GM23248 (cell line): ENCODE measurements around the gene ST3GAL5. TPM values are rescaled to one million over a fixed set of nuclear protein-coding genes. Genes with fewer than 3 reads are reported as not detected.

Source experiments
- DNase-seq: peaks from one replicate; pipeline ENCODE4 v3.0.0-alpha.2; 2015
- H2AFZ ChIP-seq: fragments of 200-600 bp; sonication (generic); 2 replicates; pipeline ENCODE4 v1.6.1; 2016; ENCODE audit warnings: antibody characterized with exemption
- H3F3A ChIP-seq: fragments of 200-600 bp; sonication (generic); 2 replicates; pipeline ENCODE4 v1.6.1; 2016; ENCODE audit warnings: mild to moderate bottlenecking, antibody characterized with exemption, mixed run types; ENCODE audit not compliant: insufficient read depth
- H3K27ac ChIP-seq: fragments of 200-600 bp; sonication (generic); 2 replicates; pipeline ENCODE4 v1.5.1; 2016; ENCODE audit warnings: mild to moderate bottlenecking
- H3K27me3 ChIP-seq: fragments of 200-600 bp; sonication (generic); replicated peaks from 2 replicates; pipeline ENCODE4 v1.6.1; 2016; ENCODE audit warnings: mild to moderate bottlenecking; ENCODE audit not compliant: insufficient read depth
- H3K36me3 ChIP-seq: fragments of 200-600 bp; sonication (generic); 2 replicates; pipeline ENCODE4 v1.6.1; 2016; ENCODE audit warnings: low read depth, mild to moderate bottlenecking
- H3K4me1 ChIP-seq: fragments of 200-600 bp; sonication (generic); 2 replicates; pipeline ENCODE4 v1.6.1; 2016; ENCODE audit warnings: mild to moderate bottlenecking; ENCODE audit not compliant: insufficient read depth
- H3K4me2 ChIP-seq: fragments of 200-600 bp; sonication (generic); one replicate; pipeline ENCODE4 v1.6.1; 2016; ENCODE audit warnings: mild to moderate bottlenecking; ENCODE audit not compliant: unreplicated experiment
- H3K4me3 ChIP-seq: fragments of 200-600 bp; sonication (generic); 2 replicates; pipeline ENCODE4 v1.5.1; 2016; ENCODE audit warnings: mild to moderate bottlenecking
- H3K79me2 ChIP-seq: fragments of 200-600 bp; sonication (generic); 2 replicates; pipeline ENCODE4 v1.6.1; 2016; ENCODE audit warnings: mild to moderate bottlenecking; ENCODE audit not compliant: insufficient read depth
- H3K9ac ChIP-seq: fragments of 200-600 bp; sonication (generic); 2 replicates; pipeline ENCODE4 v1.6.1; 2016; ENCODE audit warnings: mild to moderate bottlenecking
- H3K9me2 ChIP-seq: fragments of 200-600 bp; sonication (generic); 2 replicates; pipeline ENCODE4 v1.6.1; 2016; ENCODE audit warnings: mixed run types, mild to moderate bottlenecking, moderate library complexity; ENCODE audit not compliant: insufficient read depth
- H3K9me3 ChIP-seq: fragments of 200-600 bp; sonication (generic); one replicate; pipeline ENCODE4 v1.6.1; 2017; ENCODE audit warnings: low read depth
- H4K20me1 ChIP-seq: fragments of 200-600 bp; sonication (generic); 2 replicates; pipeline ENCODE4 v1.6.0; 2016; ENCODE audit not compliant: insufficient read depth
- EZH2 ChIP-seq: fragments of 200-600 bp; sonication (generic); IDR thresholded peaks from 2 replicates; pipeline ENCODE4 v1.6.1; 2018; ENCODE audit warnings: antibody characterized with exemption, mild to moderate bottlenecking; ENCODE audit not compliant: insufficient read depth, poor library complexity, severe bottlenecking
- EZH2phosphoT487 ChIP-seq: fragments of 200-600 bp; sonication (generic); IDR thresholded peaks from 2 replicates; pipeline ENCODE4 v1.6.1; 2018; ENCODE audit warnings: antibody characterized with exemption, moderate library complexity, mild to moderate bottlenecking, low read depth; ENCODE audit not compliant: insufficient read depth
- WGBS, 2 experiments: methylation state at CpG; one replicate each; pipeline ENCODE4 v1.1.6; 2015 to 2017; ENCODE audit warnings: low lambda C conversion rate in 2 of 2, low coverage in 1 of 2; ENCODE audit errors: missing lambda C conversion rate in 2 of 2; 5-methylcytosine and 5-hydroxymethylcytosine counted together
- in situ Hi-C: fragments of 300-500 bp; cut with MboI; formaldehyde crosslinking; loops from 2 replicates; pipeline ENCODE4 v1.15.0; 2020
- polyA plus RNA-seq: library from polyadenylated mRNA; unstranded; fragments of >200 nt; fragmentation: Nextera tagmentation; extraction: Ambion mirVana; gene quantifications from 2 replicates; pipeline ENCODE4 v1.2.1, GENCODE V29; 2016
- total RNA-seq: library from RNA; depleted of rRNA; stranded (reverse); fragments of >200 nt; shearing (Covaris generic); gene quantifications from 2 replicates; pipeline ENCODE4 v1.2.3, GENCODE V29; 2014

ST3GAL5 gene
- total and polyA plus RNA-seq, 2 experiments from 2014 or later = 16.4 to 21.0 TPM

GRCh38 chr2:85871494-85872164, 17.2 kb downstream of the ST3GAL5 start:
- Histone ChIP-seq H4K20me1 (no peaks in the 10 kb centered on the region), H3K27ac (no peak overlapping the region), H3K27me3 (no peaks in the 10 kb centered on the region), H3K9me3 (no peaks in the 10 kb centered on the region), H3K4me2 (no peak overlapping the region), H3F3A (no peaks in the 10 kb centered on the region), H3K36me3 (no peaks in the 10 kb centered on the region), H2AFZ (no peak overlapping the region), H3K79me2 (peaks cover 67% of the 10 kb centered on the region), H3K9me2 (no peaks in the 10 kb centered on the region), H3K4me1 (no peaks in the 10 kb centered on the region), H3K4me3 (no peak overlapping the region), H3K9ac (no peak overlapping the region)
- TF ChIP-seq EZH2phosphoT487 = no peak
- TF ChIP-seq EZH2 = no peak
- in situ Hi-C loops = no loop called here
- WGBS, 2 experiments = 81 to 85% methylated on average over 6 of the region's 6 CpGs
- no peak for DNase-seq

- H2AFZ ChIP-seq = no peak overlapping the region
- no peaks in the 10 kb centered on the region for H3K36me3 ChIP-seq
- no peak for DNase-seq
- H3K4me2 ChIP-seq = no peak overlapping the region
- H3K27me3 ChIP-seq = no peaks in the 10 kb centered on the region
- H3K9ac ChIP-seq = no peak overlapping the region
- H3K79me2 ChIP-seq = peaks cover 43% of the 10 kb centered on the region
- no peaks in the 10 kb centered on the region for H3K9me3 ChIP-seq
- no peaks in the 10 kb centered on the region for H3K9me2 ChIP-seq
- 96 to 97% methylated on average over 9 of the region's 9 CpGs for WGBS, 2 experiments
- no peak overlapping the region for H3K4me3 ChIP-seq
- H3K4me1 ChIP-seq = 0 out of 2 replicates have a peak, but pooled peaks cover 6% of the 10 kb centered on the region
- H3K27ac ChIP-seq = no peak overlapping the region
- H3F3A ChIP-seq = no peaks in the 10 kb centered on the region
- H4K20me1 ChIP-seq = no peaks in the 10 kb centered on the region
- in situ Hi-C loops = no loop called here
- TF ChIP-seq EZH2phosphoT487 = no peak
- TF ChIP-seq EZH2 = no peak
These were observed 20.0 kb downstream of the ST3GAL5 start for GRCh38 chr2:85868822-85869221.

DNA sequence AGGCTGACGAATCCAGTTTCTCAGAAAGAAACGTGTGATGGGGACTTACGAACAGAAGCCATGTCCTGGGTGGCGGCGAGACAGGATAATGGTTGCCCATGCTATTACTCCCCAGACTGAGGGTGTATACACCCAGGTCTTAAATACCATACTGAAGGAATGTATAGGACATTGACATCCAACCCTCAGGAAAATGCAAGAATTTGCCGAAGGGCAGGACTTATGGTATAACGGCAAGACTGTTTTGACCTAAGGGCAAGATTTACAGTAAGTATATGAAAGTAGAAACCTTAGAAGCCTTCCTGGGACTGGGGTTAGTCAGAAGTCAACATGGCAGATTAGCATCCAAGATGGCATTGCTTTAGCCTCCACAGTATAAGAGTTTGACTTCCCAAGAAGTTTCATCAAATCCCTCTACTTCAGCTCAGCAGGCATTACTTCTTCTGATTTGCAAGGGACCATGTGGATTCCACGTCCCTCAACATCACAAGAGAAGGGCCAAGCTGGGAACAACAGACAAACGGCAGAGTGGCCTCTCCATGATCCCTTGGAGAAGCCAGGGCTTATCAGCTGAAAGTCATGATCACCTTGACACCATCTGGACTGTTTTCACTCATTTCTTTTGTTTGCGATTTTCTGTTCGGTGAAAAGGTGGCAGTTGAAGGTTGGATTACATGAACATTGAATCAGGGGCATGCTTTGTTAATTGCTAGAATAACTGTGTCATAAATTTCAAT, 21.1 kb downstream of the ST3GAL5 start:
- Histone ChIP-seq H3K4me2 (no peak overlapping the region), H3K27me3 (no peaks in the 10 kb centered on the region), H3K9me3 (no peaks in the 10 kb centered on the region), H3K4me1 (0 out of 2 replicates have a peak, but pooled peaks cover 6% of the 10 kb centered on the region), H3K9ac (no peak overlapping the region), H3K36me3 (no peaks in the 10 kb centered on the region; the same call in 1 of the 2 replicates), H3K27ac (no peak overlapping the region), H3K9me2 (no peaks in the 10 kb centered on the region), H4K20me1 (no peaks in the 10 kb centered on the region), H3K79me2 (peaks cover 32% of the 10 kb centered on the region), H2AFZ (no peak overlapping the region), H3F3A (no peaks in the 10 kb centered on the region), H3K4me3 (no peak overlapping the region)
- 91 to 93% methylated on average over 11 of the region's 11 CpGs for WGBS, 2 experiments
- DNase-seq = no peak
- no peak for TF ChIP-seq EZH2phosphoT487
- TF ChIP-seq EZH2 = no peak
- in situ Hi-C loops = no loop called here

- Histone ChIP-seq H3K4me1 (0 out of 2 replicates have a peak, but pooled peaks cover 6% of the 10 kb centered on the region), H2AFZ (no peak overlapping the region), H3K9ac (no peak overlapping the region), H3F3A (no peaks in the 10 kb centered on the region), H3K4me3 (no peak overlapping the region), H3K9me2 (no peaks in the 10 kb centered on the region), H3K4me2 (no peak overlapping the region), H3K9me3 (no peaks in the 10 kb centered on the region), H4K20me1 (no peaks in the 10 kb centered on the region), H3K27ac (no peak overlapping the region), H3K27me3 (no peaks in the 10 kb centered on the region), H3K36me3 (no peaks in the 10 kb centered on the region; the same call in 1 of the 2 replicates), H3K79me2 (peaks cover 26% of the 10 kb centered on the region)
- no peak for DNase-seq
- in situ Hi-C loops = no loop called here
- TF ChIP-seq EZH2 (no peak), EZH2phosphoT487 (no peak)
- WGBS, 2 experiments = 95 to 100% methylated on average over 1 of the region's 1 CpG
These were observed 21.7 kb downstream of the ST3GAL5 start for GRCh38 chr2:85867121-85867520.
